ENCODE results near the gene CAMK1D.

The CAMK1D gene

GRCh38 chr10:12650538-12651298 lies 301.4 kb downstream of the CAMK1D start:
- H3K9me3 ChIP-seq (ENCODE audit: control insufficient read depth, low read length) = no peaks in the 10 kb centered on the region

GRCh38 chr10:12655940-12656339 lies 306.6 kb downstream of the CAMK1D start:
- DNase-seq = no peak
- Histone ChIP-seq H3K4me1 (ENCODE audit: control insufficient read depth, insufficient read depth, low read length, poor library complexity, severe bottlenecking) (no peaks in the 10 kb centered on the region), H3K36me3 (ENCODE audit: control insufficient read depth, insufficient read depth, low read length) (peaks cover 5% of the 10 kb centered on the region), H3K9me3 (ENCODE audit: control insufficient read depth, low read length) (no peaks in the 10 kb centered on the region), H3K27me3 (replicated peaks; ENCODE audit: control insufficient read depth, insufficient read depth, low read length, poor library complexity, severe bottlenecking) (no peaks in the 10 kb centered on the region), H3K27ac (ENCODE audit: insufficient read depth, low read length, poor library complexity, severe bottlenecking) (no peak overlapping the region), H3K4me3 (ENCODE audit: insufficient read depth, low read depth, low read length, poor library complexity, severe bottlenecking) (no peak overlapping the region)

More at GRCh38 chr10:12650538-12651298, 301.4 kb downstream of the CAMK1D start:
- Histone ChIP-seq H3K27ac (ENCODE audit: insufficient read depth, low read length, poor library complexity, severe bottlenecking) (no peak overlapping the region), H3K27me3 (replicated peaks; ENCODE audit: control insufficient read depth, insufficient read depth, low read length, poor library complexity, severe bottlenecking) (no peaks in the 10 kb centered on the region), H3K4me1 (ENCODE audit: control insufficient read depth, insufficient read depth, low read length, poor library complexity, severe bottlenecking) (no peaks in the 10 kb centered on the region), H3K4me3 (ENCODE audit: insufficient read depth, low read depth, low read length, poor library complexity, severe bottlenecking) (no peak overlapping the region), H3K36me3 (ENCODE audit: control insufficient read depth, insufficient read depth, low read length) (peaks cover 5% of the 10 kb centered on the region)
- no peak for DNase-seq

GRCh38 chr10:12656518-12657142 lies 307.3 kb downstream of the CAMK1D start:
- Histone ChIP-seq H3K4me1 (ENCODE audit: control insufficient read depth, insufficient read depth, low read length, poor library complexity, severe bottlenecking) (no peaks in the 10 kb centered on the region), H3K27me3 (replicated peaks; ENCODE audit: control insufficient read depth, insufficient read depth, low read length, poor library complexity, severe bottlenecking) (no peaks in the 10 kb centered on the region), H3K9me3 (ENCODE audit: control insufficient read depth, low read length) (no peaks in the 10 kb centered on the region), H3K4me3 (ENCODE audit: insufficient read depth, low read depth, low read length, poor library complexity, severe bottlenecking) (no peak overlapping the region), H3K27ac (ENCODE audit: insufficient read depth, low read length, poor library complexity, severe bottlenecking) (no peak overlapping the region), H3K36me3 (ENCODE audit: control insufficient read depth, insufficient read depth, low read length) (peaks cover 5% of the 10 kb centered on the region)
- no peak for DNase-seq

- Histone ChIP-seq H3K9me3 (ENCODE audit: control insufficient read depth, low read length) (no peaks in the 10 kb centered on the region), H3K27me3 (replicated peaks; ENCODE audit: control insufficient read depth, insufficient read depth, low read length, poor library complexity, severe bottlenecking) (no peaks in the 10 kb centered on the region), H3K27ac (ENCODE audit: insufficient read depth, low read length, poor library complexity, severe bottlenecking) (no peak overlapping the region), H3K36me3 (ENCODE audit: control insufficient read depth, insufficient read depth, low read length) (peaks cover 5% of the 10 kb centered on the region), H3K4me3 (ENCODE audit: insufficient read depth, low read depth, low read length, poor library complexity, severe bottlenecking) (no peak overlapping the region), H3K4me1 (ENCODE audit: control insufficient read depth, insufficient read depth, low read length, poor library complexity, severe bottlenecking) (no peaks in the 10 kb centered on the region)
- no peak for DNase-seq
Measured at GRCh38 chr10:12657489-12657888, 308.1 kb downstream of the CAMK1D start.

GRCh38 chr10:12658526-12658925 lies 309.2 kb downstream of the CAMK1D start:
- Histone ChIP-seq H3K27ac (ENCODE audit: insufficient read depth, low read length, poor library complexity, severe bottlenecking) (no peak overlapping the region), H3K4me3 (ENCODE audit: insufficient read depth, low read depth, low read length, poor library complexity, severe bottlenecking) (no peak overlapping the region), H3K9me3 (ENCODE audit: control insufficient read depth, low read length) (no peaks in the 10 kb centered on the region), H3K36me3 (ENCODE audit: control insufficient read depth, insufficient read depth, low read length) (peaks cover 5% of the 10 kb centered on the region), H3K27me3 (replicated peaks; ENCODE audit: control insufficient read depth, insufficient read depth, low read length, poor library complexity, severe bottlenecking) (no peaks in the 10 kb centered on the region), H3K4me1 (ENCODE audit: control insufficient read depth, insufficient read depth, low read length, poor library complexity, severe bottlenecking) (no peaks in the 10 kb centered on the region)
- DNase-seq = no peak

- Histone ChIP-seq H3K4me3 (ENCODE audit: insufficient read depth, low read depth, low read length, poor library complexity, severe bottlenecking) (no peak overlapping the region), H3K36me3 (ENCODE audit: control insufficient read depth, insufficient read depth, low read length) (no peaks in the 10 kb centered on the region), H3K27ac (ENCODE audit: insufficient read depth, low read length, poor library complexity, severe bottlenecking) (no peak overlapping the region), H3K4me1 (ENCODE audit: control insufficient read depth, insufficient read depth, low read length, poor library complexity, severe bottlenecking) (no peaks in the 10 kb centered on the region), H3K27me3 (replicated peaks; ENCODE audit: control insufficient read depth, insufficient read depth, low read length, poor library complexity, severe bottlenecking) (no peaks in the 10 kb centered on the region), H3K9me3 (ENCODE audit: control insufficient read depth, low read length) (no peaks in the 10 kb centered on the region)
- no peak for DNase-seq
Measured at GRCh38 chr10:12659706-12660105, 310.4 kb downstream of the CAMK1D start.

GRCh38 chr10:12660812-12661211 lies 311.5 kb downstream of the CAMK1D start:
- Histone ChIP-seq H3K4me1 (ENCODE audit: control insufficient read depth, insufficient read depth, low read length, poor library complexity, severe bottlenecking) (no peaks in the 10 kb centered on the region), H3K27ac (ENCODE audit: insufficient read depth, low read length, poor library complexity, severe bottlenecking) (no peak overlapping the region), H3K36me3 (ENCODE audit: control insufficient read depth, insufficient read depth, low read length) (no peaks in the 10 kb centered on the region), H3K4me3 (ENCODE audit: insufficient read depth, low read depth, low read length, poor library complexity, severe bottlenecking) (no peak overlapping the region), H3K27me3 (replicated peaks; ENCODE audit: control insufficient read depth, insufficient read depth, low read length, poor library complexity, severe bottlenecking) (no peaks in the 10 kb centered on the region), H3K9me3 (ENCODE audit: control insufficient read depth, low read length) (no peaks in the 10 kb centered on the region)
- no peak for DNase-seq

- Histone ChIP-seq H3K27me3 (replicated peaks; ENCODE audit: control insufficient read depth, insufficient read depth, low read length, poor library complexity, severe bottlenecking) (no peaks in the 10 kb centered on the region), H3K4me3 (ENCODE audit: insufficient read depth, low read depth, low read length, poor library complexity, severe bottlenecking) (no peak overlapping the region), H3K4me1 (ENCODE audit: control insufficient read depth, insufficient read depth, low read length, poor library complexity, severe bottlenecking) (no peaks in the 10 kb centered on the region), H3K27ac (ENCODE audit: insufficient read depth, low read length, poor library complexity, severe bottlenecking) (no peak overlapping the region), H3K9me3 (ENCODE audit: control insufficient read depth, low read length) (no peaks in the 10 kb centered on the region), H3K36me3 (ENCODE audit: control insufficient read depth, insufficient read depth, low read length) (peaks cover 4% of the 10 kb centered on the region)
- no peak for DNase-seq
Measured at GRCh38 chr10:12661671-12662070, 312.3 kb downstream of the CAMK1D start.

GRCh38 chr10:12663863-12664262 lies 314.5 kb downstream of the CAMK1D start:
- no peak overlapping the region for H3K27ac ChIP-seq (ENCODE audit: insufficient read depth, low read length, poor library complexity, severe bottlenecking)
- no peaks in the 10 kb centered on the region for H3K27me3 ChIP-seq (replicated peaks; ENCODE audit: control insufficient read depth, insufficient read depth, low read length, poor library complexity, severe bottlenecking)
- peaks cover 9% of the 10 kb centered on the region for H3K36me3 ChIP-seq (ENCODE audit: control insufficient read depth, insufficient read depth, low read length)
- H3K4me3 ChIP-seq (ENCODE audit: insufficient read depth, low read depth, low read length, poor library complexity, severe bottlenecking) = no peak overlapping the region
- H3K4me1 ChIP-seq (ENCODE audit: control insufficient read depth, insufficient read depth, low read length, poor library complexity, severe bottlenecking) = no peaks in the 10 kb centered on the region
- no peaks in the 10 kb centered on the region for H3K9me3 ChIP-seq (ENCODE audit: control insufficient read depth, low read length)
- DNase-seq = no peak

GRCh38 chr10:12665501-12665900 lies 316.2 kb downstream of the CAMK1D start:
- no peaks in the 10 kb centered on the region for H3K9me3 ChIP-seq (ENCODE audit: control insufficient read depth, low read length)
- H3K27me3 ChIP-seq (replicated peaks; ENCODE audit: control insufficient read depth, insufficient read depth, low read length, poor library complexity, severe bottlenecking) = no peaks in the 10 kb centered on the region
- DNase-seq = no peak
- H3K4me3 ChIP-seq (ENCODE audit: insufficient read depth, low read depth, low read length, poor library complexity, severe bottlenecking) = no peak overlapping the region
- H3K27ac ChIP-seq (ENCODE audit: insufficient read depth, low read length, poor library complexity, severe bottlenecking) = no peak overlapping the region
- H3K36me3 ChIP-seq (ENCODE audit: control insufficient read depth, insufficient read depth, low read length) = peaks cover 9% of the 10 kb centered on the region
- no peaks in the 10 kb centered on the region for H3K4me1 ChIP-seq (ENCODE audit: control insufficient read depth, insufficient read depth, low read length, poor library complexity, severe bottlenecking)

All from effector memory CD4-positive, alpha-beta T cell (primary cell).